Fibroblast of lung (primary cell): ENCODE data around the gene TMPRSS4. TPM values are rescaled to one million over a fixed set of nuclear protein-coding genes. Genes with fewer than 3 reads are reported as not detected.

Source experiments
- DNase-seq, 2 donors: peaks; one replicate each; pipeline versions ENCODE4 v3.0.0 to v3.0.0-alpha.2; 2010; ENCODE audit warnings: low read depth in 2 of 2
- H2AFZ ChIP-seq: 2 replicates; pipeline ENCODE4 v1.5.1; 2012; ENCODE audit warnings: low read length, control low read depth, inconsistent platforms
- H3K27ac ChIP-seq: 2 replicates; pipeline ENCODE4 v1.5.1; 2011; ENCODE audit warnings: low read length, control low read depth; ENCODE audit not compliant: insufficient read depth
- H3K27me3 ChIP-seq: 2 replicates; pipeline ENCODE4 v1.5.1; 2011; ENCODE audit warnings: mild to moderate bottlenecking, low read length; ENCODE audit not compliant: control insufficient read depth, insufficient read depth
- H3K36me3 ChIP-seq: 2 replicates; pipeline ENCODE4 v1.5.1; 2011; ENCODE audit warnings: low read length; ENCODE audit not compliant: control insufficient read depth, insufficient read depth
- H3K4me1 ChIP-seq: 2 replicates; pipeline ENCODE4 v1.5.1; 2011; ENCODE audit warnings: low read length; ENCODE audit not compliant: control insufficient read depth, insufficient read depth; ENCODE audit errors: extremely low read depth
- H3K4me2 ChIP-seq: 2 replicates; pipeline ENCODE4 v1.5.1; 2011; ENCODE audit warnings: low read length, control low read depth; ENCODE audit not compliant: insufficient read depth; ENCODE audit errors: extremely low read depth
- H3K4me3 ChIP-seq, 4 experiments: fragments of 200-600 bp in 1 of 4; sonication (generic) in 1 of 4; replicated peaks in 1 of 4; 2 replicates each; pipeline ENCODE4 v1.5.1; 2011 to 2016; ENCODE audit warnings: low read length in 4 of 4, low read depth in 3 of 4, mild to moderate bottlenecking in 3 of 4, control low read depth in 2 of 4, inconsistent platforms in 1 of 4, mixed read lengths in 1 of 4; ENCODE audit not compliant: insufficient read depth in 1 of 4; ENCODE audit errors: control extremely low read depth in 1 of 4
- H3K79me2 ChIP-seq: 2 replicates; pipeline ENCODE4 v1.5.1; 2012; ENCODE audit warnings: mild to moderate bottlenecking, low read length, inconsistent platforms; ENCODE audit not compliant: control insufficient read depth, insufficient read depth
- H3K9ac ChIP-seq: 2 replicates; pipeline ENCODE4 v1.5.1; 2011; ENCODE audit warnings: mild to moderate bottlenecking, low read length, control low read depth; ENCODE audit not compliant: insufficient read depth
- H3K9me3 ChIP-seq: 2 replicates; pipeline ENCODE4 v1.5.1; 2012; ENCODE audit warnings: low read depth, low read length; ENCODE audit not compliant: control insufficient read depth, insufficient read depth
- H4K20me1 ChIP-seq: 2 replicates; pipeline ENCODE4 v1.5.1; 2011; ENCODE audit warnings: low read length; ENCODE audit not compliant: control insufficient read depth, insufficient read depth; ENCODE audit errors: extremely low read depth
- EZH2 ChIP-seq: IDR thresholded peaks from 2 replicates; pipeline ENCODE4 v1.5.1; 2012; ENCODE audit warnings: low read length, control low read depth, mild to moderate bottlenecking; ENCODE audit errors: missing control alignments
- polyA plus RNA-seq, 2 donors: library from polyadenylated mRNA; depleted of rRNA in 1 of 2; stranded (reverse) in 1 of 2; unstranded in 1 of 2; fragments of >200 nt; gene quantifications; 2 replicates each; pipeline ENCODE4 v1.2.1, GENCODE V29; 2011 to 2012; ENCODE audit warnings: missing spikeins in 1 of 2
- total RNA-seq: library from RNA; depleted of rRNA; stranded (reverse); fragments of >200 nt; gene quantifications from 2 replicates; pipeline ENCODE4 v1.2.1, GENCODE V29; 2014
- TF ChIP-seq, protein P1 (sequence below), 2 donors: IDR thresholded peaks in 1 of 2; conservative IDR thresholded peaks in 1 of 2; 1 replicate in 1 of 2; 2 replicates in 1 of 2; pipeline ENCODE4 v1.5.1; 2011 to 2012; ENCODE audit warnings: low read length in 2 of 2, control low read depth in 1 of 2, inconsistent platforms in 1 of 2, low read depth in 1 of 2, mild to moderate bottlenecking in 1 of 2

Gene TMPRSS4
- total and polyA plus RNA-seq, 2 donors (not counting 1 experiment from before 2014, with no cell fraction given): not detected

GRCh38 chr11:118050208-118050891 is 26.5 kb upstream of the TMPRSS4 start:
- no peak overlapping the region for H3K9ac ChIP-seq
- no peak overlapping the region for H3K4me3 ChIP-seq

GRCh38 chr11:118051136-118051610 is 25.7 kb upstream of the TMPRSS4 start:
- TF ChIP-seq, protein P1, sequence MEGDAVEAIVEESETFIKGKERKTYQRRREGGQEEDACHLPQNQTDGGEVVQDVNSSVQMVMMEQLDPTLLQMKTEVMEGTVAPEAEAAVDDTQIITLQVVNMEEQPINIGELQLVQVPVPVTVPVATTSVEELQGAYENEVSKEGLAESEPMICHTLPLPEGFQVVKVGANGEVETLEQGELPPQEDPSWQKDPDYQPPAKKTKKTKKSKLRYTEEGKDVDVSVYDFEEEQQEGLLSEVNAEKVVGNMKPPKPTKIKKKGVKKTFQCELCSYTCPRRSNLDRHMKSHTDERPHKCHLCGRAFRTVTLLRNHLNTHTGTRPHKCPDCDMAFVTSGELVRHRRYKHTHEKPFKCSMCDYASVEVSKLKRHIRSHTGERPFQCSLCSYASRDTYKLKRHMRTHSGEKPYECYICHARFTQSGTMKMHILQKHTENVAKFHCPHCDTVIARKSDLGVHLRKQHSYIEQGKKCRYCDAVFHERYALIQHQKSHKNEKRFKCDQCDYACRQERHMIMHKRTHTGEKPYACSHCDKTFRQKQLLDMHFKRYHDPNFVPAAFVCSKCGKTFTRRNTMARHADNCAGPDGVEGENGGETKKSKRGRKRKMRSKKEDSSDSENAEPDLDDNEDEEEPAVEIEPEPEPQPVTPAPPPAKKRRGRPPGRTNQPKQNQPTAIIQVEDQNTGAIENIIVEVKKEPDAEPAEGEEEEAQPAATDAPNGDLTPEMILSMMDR (conservative IDR thresholded peaks at IDR 0.05 in 1 of 2, IDR thresholded peaks at IDR 0.05 in 1 of 2; ENCODE audit: low read depth in 1 of 2, low read length in 2 of 2): no peak
- TF ChIP-seq EZH2: no peak
- no peak for DNase-seq

More at GRCh38 chr11:118050208-118050891, 26.5 kb upstream of the TMPRSS4 start:
- H3K79me2 ChIP-seq: no peaks in the 10 kb centered on the region
- no peaks in the 10 kb centered on the region for H3K9me3 ChIP-seq
- no peak overlapping the region for H3K27ac ChIP-seq
- peaks cover 4% of the 10 kb centered on the region for H3K27me3 ChIP-seq
- H4K20me1 ChIP-seq: no peaks in the 10 kb centered on the region
- TF ChIP-seq, protein P1 (conservative IDR thresholded peaks at IDR 0.05 in 1 of 2, IDR thresholded peaks at IDR 0.05 in 1 of 2; ENCODE audit: low read depth in 1 of 2, low read length in 2 of 2): no peak
- TF ChIP-seq EZH2: no peak
- DNase-seq: no peak
- no peaks in the 10 kb centered on the region for H3K36me3 ChIP-seq
- no peak overlapping the region for H3K4me2 ChIP-seq
- H3K4me1 ChIP-seq: no peaks in the 10 kb centered on the region
- no peak overlapping the region for H2AFZ ChIP-seq

GRCh38 chr11:118051611-118052461 is 25.0 kb upstream of the TMPRSS4 start:
- peaks cover 4% of the 10 kb centered on the region for H3K27me3 ChIP-seq
- no peak overlapping the region for H3K9ac ChIP-seq
- no peaks in the 10 kb centered on the region for H3K4me1 ChIP-seq
- H3K4me3 ChIP-seq: no peak overlapping the region
- H3K36me3 ChIP-seq: no peaks in the 10 kb centered on the region
- no peaks in the 10 kb centered on the region for H3K79me2 ChIP-seq
- DNase-seq: no peak
- no peaks in the 10 kb centered on the region for H4K20me1 ChIP-seq
- no peak overlapping the region for H2AFZ ChIP-seq
- no peaks in the 10 kb centered on the region for H3K9me3 ChIP-seq
- H3K27ac ChIP-seq: no peak overlapping the region
- H3K4me2 ChIP-seq: no peak overlapping the region
- no peak for TF ChIP-seq EZH2
- TF ChIP-seq, protein P1 (conservative IDR thresholded peaks at IDR 0.05 in 1 of 2, IDR thresholded peaks at IDR 0.05 in 1 of 2; ENCODE audit: low read depth in 1 of 2, low read length in 2 of 2): no peak

More at GRCh38 chr11:118051136-118051610, 25.7 kb upstream of the TMPRSS4 start:
- Histone ChIP-seq H3K27ac (no peak overlapping the region), H3K79me2 (no peaks in the 10 kb centered on the region), H3K9me3 (no peaks in the 10 kb centered on the region), H3K4me1 (no peaks in the 10 kb centered on the region), H2AFZ (no peak overlapping the region), H3K4me2 (no peak overlapping the region), H3K27me3 (peaks cover 4% of the 10 kb centered on the region), H3K36me3 (no peaks in the 10 kb centered on the region), H3K4me3 (no peak overlapping the region), H4K20me1 (no peaks in the 10 kb centered on the region), H3K9ac (no peak overlapping the region)
